SH-SY5Y (cell line): Measurements from ENCODE around the gene AGAP1.

Experiments
- GATA2 ChIP-seq: IDR thresholded peaks from 2 replicates; pipeline ENCODE4 v1.6.1; 2011; ENCODE audit warnings: mild to moderate bottlenecking, low read depth, low read length
- GATA3 ChIP-seq: IDR thresholded peaks from 2 replicates; pipeline ENCODE4 v1.6.1; 2011; ENCODE audit warnings: low read depth, mild to moderate bottlenecking, low read length, moderate library complexity

DNA sequence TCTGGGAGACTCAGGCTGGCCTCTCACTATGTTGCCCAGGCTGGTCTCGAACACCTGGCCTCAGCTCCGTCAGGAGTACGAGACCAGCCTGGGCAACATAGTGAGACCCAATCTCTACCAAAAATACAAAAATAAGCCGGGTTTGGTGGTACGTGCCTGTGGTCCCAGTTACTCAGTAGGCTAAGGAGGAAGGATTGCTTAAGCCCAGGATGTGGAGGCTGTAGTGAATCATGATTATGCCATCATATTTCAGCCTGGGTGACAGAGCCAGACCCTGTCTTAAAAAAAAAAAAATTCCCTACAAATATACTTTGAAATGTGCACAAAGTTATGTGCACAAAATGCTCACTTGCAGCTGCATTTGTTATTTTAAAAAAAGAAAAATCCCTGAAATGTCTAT, 26.3 kb upstream of the AGAP1 start:
- TF ChIP-seq GATA2 (no peak), GATA3 (no peak)
